Panc1 (cell line): Measurements from ENCODE around the gene CNTN4.

Experiments
- POLR2AphosphoS5 ChIP-seq: IDR thresholded peaks from 2 replicates; pipeline ENCODE4 v1.6.1; 2012; ENCODE audit warnings: mild to moderate bottlenecking, low read depth, low read length, moderate library complexity
- SIN3A ChIP-seq: IDR thresholded peaks from 2 replicates; pipeline ENCODE4 v1.6.1; 2012; ENCODE audit warnings: low read depth, mild to moderate bottlenecking, low read length, moderate library complexity, borderline replicate concordance; ENCODE audit not compliant: insufficient read depth
- TCF7L2 ChIP-seq: IDR thresholded peaks from 2 replicates; pipeline ENCODE4 v1.6.1; 2011; ENCODE audit warnings: mild to moderate bottlenecking, low read depth, low read length, inconsistent platforms
- TF ChIP-seq, protein P1 (sequence below), 2 experiments: IDR thresholded peaks; 2 replicates each; pipeline ENCODE4 v1.6.1; 2011 to 2012; ENCODE audit warnings: low read depth in 2 of 2, control low read depth in 1 of 2, low read length in 1 of 2, mild to moderate bottlenecking in 1 of 2, moderate library complexity in 1 of 2; ENCODE audit not compliant: insufficient read depth in 1 of 2
- TF ChIP-seq, protein P2 (sequence below): fragments of 450-650 bp; IDR thresholded peaks from 2 replicates; pipeline ENCODE4 v1.5.1; 2017; ENCODE audit warnings: mild to moderate bottlenecking

GRCh38 chr3:2661078-2661477 is 562.4 kb downstream of the CNTN4 start:
- TF ChIP-seq, protein P1, sequence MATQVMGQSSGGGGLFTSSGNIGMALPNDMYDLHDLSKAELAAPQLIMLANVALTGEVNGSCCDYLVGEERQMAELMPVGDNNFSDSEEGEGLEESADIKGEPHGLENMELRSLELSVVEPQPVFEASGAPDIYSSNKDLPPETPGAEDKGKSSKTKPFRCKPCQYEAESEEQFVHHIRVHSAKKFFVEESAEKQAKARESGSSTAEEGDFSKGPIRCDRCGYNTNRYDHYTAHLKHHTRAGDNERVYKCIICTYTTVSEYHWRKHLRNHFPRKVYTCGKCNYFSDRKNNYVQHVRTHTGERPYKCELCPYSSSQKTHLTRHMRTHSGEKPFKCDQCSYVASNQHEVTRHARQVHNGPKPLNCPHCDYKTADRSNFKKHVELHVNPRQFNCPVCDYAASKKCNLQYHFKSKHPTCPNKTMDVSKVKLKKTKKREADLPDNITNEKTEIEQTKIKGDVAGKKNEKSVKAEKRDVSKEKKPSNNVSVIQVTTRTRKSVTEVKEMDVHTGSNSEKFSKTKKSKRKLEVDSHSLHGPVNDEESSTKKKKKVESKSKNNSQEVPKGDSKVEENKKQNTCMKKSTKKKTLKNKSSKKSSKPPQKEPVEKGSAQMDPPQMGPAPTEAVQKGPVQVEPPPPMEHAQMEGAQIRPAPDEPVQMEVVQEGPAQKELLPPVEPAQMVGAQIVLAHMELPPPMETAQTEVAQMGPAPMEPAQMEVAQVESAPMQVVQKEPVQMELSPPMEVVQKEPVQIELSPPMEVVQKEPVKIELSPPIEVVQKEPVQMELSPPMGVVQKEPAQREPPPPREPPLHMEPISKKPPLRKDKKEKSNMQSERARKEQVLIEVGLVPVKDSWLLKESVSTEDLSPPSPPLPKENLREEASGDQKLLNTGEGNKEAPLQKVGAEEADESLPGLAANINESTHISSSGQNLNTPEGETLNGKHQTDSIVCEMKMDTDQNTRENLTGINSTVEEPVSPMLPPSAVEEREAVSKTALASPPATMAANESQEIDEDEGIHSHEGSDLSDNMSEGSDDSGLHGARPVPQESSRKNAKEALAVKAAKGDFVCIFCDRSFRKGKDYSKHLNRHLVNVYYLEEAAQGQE (IDR thresholded peaks at IDR 0.05; ENCODE audit: insufficient read depth in 1 of 2, low read depth in 2 of 2, low read length in 1 of 2), result no peak
- TF ChIP-seq, protein P2, sequence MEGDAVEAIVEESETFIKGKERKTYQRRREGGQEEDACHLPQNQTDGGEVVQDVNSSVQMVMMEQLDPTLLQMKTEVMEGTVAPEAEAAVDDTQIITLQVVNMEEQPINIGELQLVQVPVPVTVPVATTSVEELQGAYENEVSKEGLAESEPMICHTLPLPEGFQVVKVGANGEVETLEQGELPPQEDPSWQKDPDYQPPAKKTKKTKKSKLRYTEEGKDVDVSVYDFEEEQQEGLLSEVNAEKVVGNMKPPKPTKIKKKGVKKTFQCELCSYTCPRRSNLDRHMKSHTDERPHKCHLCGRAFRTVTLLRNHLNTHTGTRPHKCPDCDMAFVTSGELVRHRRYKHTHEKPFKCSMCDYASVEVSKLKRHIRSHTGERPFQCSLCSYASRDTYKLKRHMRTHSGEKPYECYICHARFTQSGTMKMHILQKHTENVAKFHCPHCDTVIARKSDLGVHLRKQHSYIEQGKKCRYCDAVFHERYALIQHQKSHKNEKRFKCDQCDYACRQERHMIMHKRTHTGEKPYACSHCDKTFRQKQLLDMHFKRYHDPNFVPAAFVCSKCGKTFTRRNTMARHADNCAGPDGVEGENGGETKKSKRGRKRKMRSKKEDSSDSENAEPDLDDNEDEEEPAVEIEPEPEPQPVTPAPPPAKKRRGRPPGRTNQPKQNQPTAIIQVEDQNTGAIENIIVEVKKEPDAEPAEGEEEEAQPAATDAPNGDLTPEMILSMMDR, result no peak
- TF ChIP-seq POLR2AphosphoS5 (no peak), SIN3A (no peak), TCF7L2 (no peak)
